GM18868 (cell line): ENCODE data around the gene BRD7.
A peak's percentile ranks its signal among the peaks of the same experiment; 100 is the strongest.
"Not testable (repeated sequence)": the region's sequence is repeated elsewhere in the genome, so short reads cannot be mapped to it uniquely, and the experiment has no call there.

Experiments
- ATAC-seq: cut with Tn5 transposase; IDR thresholded peaks from one replicate; pipeline ENCODE4 v1.9.1; 2021; ENCODE audit warnings: mild to moderate bottlenecking, moderate library complexity; ENCODE audit not compliant: unreplicated experiment

The BRD7 gene

GRCh38 chr16:50360033-50360778, 8.6 kb downstream of the BRD7 start:
- no peak for ATAC-seq

GRCh38 chr16:50359626-50360025, 9.2 kb downstream of the BRD7 start:
- ATAC-seq: no peak

- no peak for ATAC-seq
Observed at GRCh38 chr16:50354629-50355456, 13.9 kb downstream of the BRD7 start.

GRCh38 chr16:50354082-50354481, 14.7 kb downstream of the BRD7 start:
- ATAC-seq: no peak

- no peak for ATAC-seq
Observed at GRCh38 chr16:50351952-50352351, 16.8 kb downstream of the BRD7 start.

DNA sequence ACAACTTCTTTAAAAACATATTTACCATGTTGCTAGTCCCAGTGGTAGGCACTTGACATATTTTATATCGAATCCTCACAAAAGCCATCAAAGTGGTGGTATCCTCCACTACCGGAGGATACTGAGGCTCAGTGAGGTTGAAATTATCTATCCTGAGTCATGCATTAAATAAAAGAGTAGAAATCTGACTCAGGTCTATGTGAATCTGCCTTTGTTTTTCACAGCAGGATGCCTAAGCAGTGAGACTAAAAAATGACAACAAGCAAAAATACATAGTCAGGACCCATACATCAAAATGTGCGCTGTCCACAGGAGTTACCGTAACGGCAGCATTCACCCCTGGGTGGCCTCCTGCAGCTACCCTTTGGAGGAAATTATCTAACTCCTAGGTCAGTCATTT, 17.7 kb downstream of the BRD7 start:
- ATAC-seq: no peak

DNA sequence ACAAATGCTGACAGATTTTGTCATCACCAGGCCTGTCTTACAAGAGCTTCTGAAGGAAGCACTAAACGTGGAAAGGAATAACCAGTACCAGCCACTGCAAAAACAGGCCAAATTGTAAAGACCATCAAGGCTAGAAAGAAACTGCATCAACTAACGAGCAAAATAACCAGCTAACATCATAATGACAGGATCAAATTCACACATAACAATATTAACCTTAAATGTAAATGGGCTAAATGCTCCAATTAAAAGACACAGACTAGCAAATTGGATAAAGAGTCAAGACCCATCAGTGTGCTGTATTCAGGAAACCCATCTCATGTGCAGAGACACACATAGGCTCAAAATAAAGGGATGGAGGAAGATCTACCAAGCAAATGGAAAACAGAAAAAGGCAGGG, 23.6 kb downstream of the BRD7 start:
- not testable (repeated sequence) for ATAC-seq

DNA sequence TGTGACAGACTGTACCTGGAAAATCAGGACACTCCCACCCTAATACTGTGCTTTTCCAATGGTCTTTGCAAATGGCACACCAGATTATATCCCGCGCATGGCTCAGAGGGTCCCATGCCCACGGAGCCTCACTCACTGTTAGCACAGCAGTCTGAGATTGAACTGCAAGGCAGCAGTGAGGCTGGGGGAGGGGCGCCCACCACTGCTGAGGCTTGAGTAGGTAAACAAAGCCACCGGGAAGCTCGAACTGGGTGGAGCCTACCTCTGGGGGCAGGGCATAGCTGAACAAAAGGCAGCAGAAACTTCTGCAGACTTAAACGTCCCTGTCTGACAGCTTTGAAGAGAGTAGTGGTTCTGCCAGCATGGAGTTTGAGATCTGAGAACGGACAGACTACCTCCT, 25.2 kb downstream of the BRD7 start:
- ATAC-seq: not testable (repeated sequence)

- ATAC-seq: no peak
Observed at GRCh38 chr16:50340578-50340977, 28.2 kb downstream of the BRD7 start.

GRCh38 chr16:50338371-50339231, 30.2 kb downstream of the BRD7 start:
- ATAC-seq: no peak

DNA sequence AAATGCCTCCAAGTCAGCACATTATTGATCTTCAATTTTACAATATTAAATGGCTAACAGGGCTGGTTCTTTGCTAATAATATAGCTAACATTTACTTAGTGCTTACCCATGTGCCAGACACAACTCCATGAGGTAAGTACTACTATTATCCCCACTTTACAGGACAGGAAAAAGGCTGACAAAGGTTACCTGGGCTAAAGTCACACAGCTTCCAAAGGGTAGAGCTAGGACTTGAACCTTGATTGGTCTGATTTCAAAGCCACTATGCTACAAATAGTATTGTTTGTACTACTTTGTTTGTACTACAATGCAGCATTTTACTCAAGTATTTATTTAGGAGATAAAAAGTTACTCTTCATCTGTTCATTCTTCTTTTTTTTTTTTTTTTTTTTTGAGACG, 31.9 kb downstream of the BRD7 start:
- ATAC-seq: no peak

DNA sequence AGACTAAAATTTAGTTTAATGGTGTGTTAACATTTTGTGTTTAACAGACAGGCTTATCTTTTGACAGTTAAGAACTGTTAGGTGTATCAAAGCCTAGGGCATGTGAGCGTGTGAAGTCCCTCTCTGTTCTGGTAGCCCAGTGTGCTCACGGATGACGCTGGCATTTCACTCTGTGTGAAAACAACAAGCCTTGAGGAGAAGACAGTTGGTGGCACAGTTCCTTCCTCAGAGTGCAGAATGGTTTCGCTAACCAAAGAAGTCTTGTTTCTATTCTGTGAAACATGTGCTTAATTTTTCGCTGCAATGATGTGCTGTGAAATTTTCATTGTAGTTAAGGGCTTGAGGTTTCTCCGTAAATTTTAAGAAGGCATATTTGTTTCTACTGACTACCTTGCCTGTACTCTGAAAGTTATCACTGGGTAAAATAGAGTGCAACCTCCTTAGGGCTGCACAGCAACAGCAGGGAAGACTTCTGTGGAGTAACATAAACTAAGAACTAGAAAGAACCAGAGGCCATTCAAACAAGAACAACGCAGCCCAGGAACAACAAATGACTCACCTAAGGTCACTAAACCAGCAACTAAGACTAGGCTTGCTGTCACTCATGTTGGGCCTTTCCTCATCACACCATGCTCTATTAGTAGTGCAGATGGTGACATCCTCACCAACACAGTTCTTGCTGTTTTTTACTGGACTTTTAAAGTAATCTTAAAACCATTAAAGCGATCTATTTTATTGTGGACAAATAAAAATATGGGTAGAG, 33.4 kb downstream of the BRD7 start:
- no peak for ATAC-seq

DNA sequence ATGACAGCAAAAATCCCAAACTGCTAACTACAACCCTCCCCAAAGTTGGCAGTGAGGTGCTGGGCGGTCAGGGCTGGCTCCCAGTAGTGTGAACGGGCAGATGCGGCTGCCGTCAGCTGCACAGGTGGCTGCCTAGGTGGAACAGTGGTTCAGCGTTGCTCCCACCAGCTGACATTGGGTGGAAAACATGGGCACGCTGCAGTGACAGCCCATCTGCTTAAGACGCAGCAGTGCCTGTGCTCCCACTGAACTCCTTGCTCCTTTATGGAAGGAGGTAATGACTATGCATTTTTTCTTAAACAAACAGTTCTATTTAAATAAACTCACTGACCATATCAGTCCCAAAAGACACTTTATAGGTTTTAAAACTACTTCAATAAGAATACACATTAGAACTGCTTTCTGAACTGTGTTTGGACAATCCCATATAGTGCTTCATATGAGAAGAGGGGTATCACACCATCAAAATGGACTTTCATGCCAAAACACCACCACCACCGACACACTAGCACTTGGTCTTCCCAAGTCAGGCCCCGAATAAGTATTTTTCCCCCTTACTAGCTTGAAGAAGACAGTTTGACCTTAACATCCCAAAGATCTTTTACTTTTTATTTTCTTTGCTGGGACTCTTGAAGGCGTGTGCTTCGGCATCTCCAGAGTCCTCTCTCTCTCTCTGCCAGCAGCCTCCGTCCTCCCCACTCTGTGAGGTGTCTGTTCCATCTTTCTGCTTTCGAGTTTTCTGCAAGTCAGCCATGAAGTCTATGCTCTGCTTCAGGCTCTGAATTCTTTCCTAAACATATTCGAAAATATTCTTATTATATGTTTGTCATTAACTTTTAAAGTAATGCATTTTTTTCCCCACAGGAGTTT, 34.4 kb downstream of the BRD7 start:
- no peak for ATAC-seq

- no peak for ATAC-seq
Observed at GRCh38 chr16:50332599-50332998, 36.2 kb downstream of the BRD7 start.

- no peak for ATAC-seq
Observed at GRCh38 chr16:50331570-50331969, 37.2 kb downstream of the BRD7 start.

- no peak for ATAC-seq
Observed at GRCh38 chr16:50329446-50330189, 39.2 kb downstream of the BRD7 start.

DNA sequence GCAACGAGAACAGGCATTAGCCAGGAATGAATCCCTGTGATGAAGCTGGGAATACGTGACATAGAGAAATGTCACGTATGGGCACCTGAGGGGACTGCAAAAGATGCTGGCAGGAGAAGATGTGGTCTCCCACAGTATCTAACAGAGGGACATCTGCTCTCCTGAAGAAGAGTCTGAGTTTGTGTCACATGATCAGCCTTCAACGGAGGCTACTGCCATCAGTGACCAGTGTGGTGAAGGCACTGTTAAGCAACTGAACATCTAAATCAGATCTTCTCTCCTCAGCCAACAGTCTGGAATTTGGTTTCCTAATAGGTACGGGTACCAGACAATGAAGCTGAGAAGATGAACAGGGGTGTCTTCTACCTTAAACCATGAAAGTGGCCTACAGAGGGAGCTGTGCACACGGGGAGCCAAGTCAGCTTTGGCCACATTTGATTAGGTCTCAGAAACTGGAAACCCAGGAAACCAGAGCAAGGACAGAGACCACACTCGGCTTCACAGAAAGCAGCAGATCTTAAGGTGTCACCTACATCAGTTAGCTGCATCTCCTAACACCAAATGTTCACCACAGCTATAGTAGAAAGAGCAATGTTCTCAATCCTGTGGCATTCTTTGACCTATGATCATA, 41.8 kb downstream of the BRD7 start:
- ATAC-seq: peak; percentile 71

DNA sequence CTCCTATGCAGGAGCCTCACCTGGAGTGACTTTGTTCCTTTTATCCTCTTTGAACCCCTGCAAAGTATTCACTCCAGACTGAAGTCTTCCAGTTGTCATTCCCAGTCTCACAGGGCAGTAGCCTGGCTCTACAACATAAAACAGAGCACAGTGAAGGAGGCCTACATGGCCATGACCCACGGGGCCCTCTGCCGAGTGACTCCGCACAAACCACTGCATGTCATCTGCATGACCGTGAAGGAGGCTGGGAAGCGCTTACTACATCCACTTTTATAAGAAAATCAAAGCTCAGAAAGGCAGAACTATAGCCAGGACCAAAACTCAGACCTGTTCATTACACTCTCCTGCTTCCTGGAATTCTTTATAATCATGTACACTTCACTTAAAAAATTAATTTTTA, 42.5 kb downstream of the BRD7 start:
- no peak for ATAC-seq
